SU-DHL-6 (cell line): ENCODE data around the gene CNIH2.

ENCODE experiments used
- H2AFZ ChIP-seq: fragments of 200-600 bp; sonication (generic); 2 replicates; pipeline ENCODE4 v1.6.1; 2014; ENCODE audit warnings: low read depth, mild to moderate bottlenecking, moderate library complexity, mixed read lengths, antibody characterized with exemption, low read length; ENCODE audit not compliant: severe bottlenecking
- H3F3A ChIP-seq: fragments of 200-600 bp; shearing (Covaris generic); 2 replicates; pipeline ENCODE4 v1.6.0; 2016; ENCODE audit warnings: antibody characterized with exemption, mild to moderate bottlenecking; ENCODE audit not compliant: insufficient read depth
- H3K27ac ChIP-seq: fragments of 200-600 bp; sonication (generic); 2 replicates; pipeline ENCODE4 v1.5.1; 2016; ENCODE audit warnings: low read depth, mild to moderate bottlenecking, low read length, moderate library complexity, mixed read lengths
- H3K27me3 ChIP-seq: fragments of 200-600 bp; sonication (generic), shearing (Covaris generic); 2 replicates; pipeline ENCODE4 v1.6.0; 2014; ENCODE audit warnings: mild to moderate bottlenecking, low read length
- H3K36me3 ChIP-seq: fragments of 200-600 bp; sonication (generic); 2 replicates; pipeline ENCODE4 v1.6.1; 2014; ENCODE audit warnings: mild to moderate bottlenecking, low read length, mixed read lengths
- H3K4me2 ChIP-seq: fragments of 300-600, 200-600 bp; shearing (Covaris generic), sonication (generic); 2 replicates; pipeline ENCODE4 v1.6.0; 2014; ENCODE audit warnings: low read length, low read depth, mild to moderate bottlenecking; ENCODE audit not compliant: poor library complexity, severe bottlenecking
- H3K4me3 ChIP-seq: fragments of 200-600 bp; sonication (generic); 2 replicates; pipeline ENCODE4 v1.5.1; 2014; ENCODE audit warnings: antibody characterized with exemption, low read length, mild to moderate bottlenecking, mixed read lengths; ENCODE audit not compliant: insufficient read depth, poor library complexity, severe bottlenecking
- H3K79me2 ChIP-seq: fragments of 200-600 bp; sonication (generic); 2 replicates; pipeline ENCODE4 v1.6.1; 2014; ENCODE audit warnings: mild to moderate bottlenecking, low read length, moderate library complexity; ENCODE audit not compliant: insufficient read depth
- H3K9ac ChIP-seq: fragments of 200-600 bp; sonication (generic); 2 replicates; pipeline ENCODE4 v1.7.0; 2014; ENCODE audit warnings: mild to moderate bottlenecking, low read length
- H3K9me2 ChIP-seq: fragments of 200-600 bp; sonication (generic); replicated peaks from 2 replicates; pipeline ENCODE4 v1.6.1; 2014; ENCODE audit warnings: low read length; ENCODE audit not compliant: insufficient read depth
- H3K9me3 ChIP-seq: fragments of 200-600 bp; sonication (generic); 2 replicates; pipeline ENCODE4 v1.6.1; 2014; ENCODE audit warnings: low read length, mixed read lengths; ENCODE audit not compliant: insufficient read depth
- H4K20me1 ChIP-seq: fragments of 200-600 bp; sonication (generic); 2 replicates; pipeline ENCODE4 v1.6.1; 2014; ENCODE audit warnings: low read depth, mild to moderate bottlenecking, antibody characterized with exemption, low read length, moderate library complexity, mixed read lengths
- CTCF ChIP-seq: fragments of 200-600 bp; sonication (generic); IDR thresholded peaks from one replicate; pipeline ENCODE4 v1.5.1; 2017; ENCODE audit warnings: antibody characterized with exemption, mild to moderate bottlenecking, low read length, moderate library complexity; ENCODE audit not compliant: insufficient read depth, poor library complexity, severe bottlenecking
- EZH2phosphoT487 ChIP-seq: fragments of 200-600 bp; sonication (generic), shearing (Covaris generic); conservative IDR thresholded peaks from 2 replicates; pipeline ENCODE4 v1.6.1; 2018; ENCODE audit warnings: mild to moderate bottlenecking, antibody characterized with exemption, low read length, moderate library complexity, mixed read lengths

Gene CNIH2

GRCh38 chr11:66284526-66285078 is 6.6 kb downstream of the CNIH2 start:
- Histone ChIP-seq H3K27ac (no peak overlapping the region), H3K9me2 (no peaks in the 10 kb centered on the region), H3K27me3 (no peaks in the 10 kb centered on the region), H2AFZ (no peak overlapping the region), H3F3A (peaks cover 5% of the 10 kb centered on the region; the same call in 1 of the 2 replicates), H3K9me3 (no peaks in the 10 kb centered on the region), H3K79me2 (no peaks in the 10 kb centered on the region), H4K20me1 (no peaks in the 10 kb centered on the region), H3K4me3 (no peak overlapping the region), H3K9ac (no peak overlapping the region), H3K36me3 (no peaks in the 10 kb centered on the region), H3K4me2 (no peak overlapping the region)
- TF ChIP-seq CTCF (no peak), EZH2phosphoT487 (no peak)

GRCh38 chr11:66285250-66285947 is 7.4 kb downstream of the CNIH2 start:
- no peaks in the 10 kb centered on the region for H3K27me3 ChIP-seq
- no peaks in the 10 kb centered on the region for H3K9me2 ChIP-seq
- no peaks in the 10 kb centered on the region for H4K20me1 ChIP-seq
- H3F3A ChIP-seq = peaks cover 5% of the 10 kb centered on the region; the same call in 1 of the 2 replicates
- no peak overlapping the region for H3K9ac ChIP-seq
- no peak overlapping the region for H3K27ac ChIP-seq
- H3K9me3 ChIP-seq = no peaks in the 10 kb centered on the region
- no peaks in the 10 kb centered on the region for H3K79me2 ChIP-seq
- no peak overlapping the region for H2AFZ ChIP-seq
- H3K4me2 ChIP-seq = no peak overlapping the region
- H3K4me3 ChIP-seq = no peak overlapping the region
- H3K36me3 ChIP-seq = no peaks in the 10 kb centered on the region
- TF ChIP-seq CTCF (no peak), EZH2phosphoT487 (no peak)

DNA sequence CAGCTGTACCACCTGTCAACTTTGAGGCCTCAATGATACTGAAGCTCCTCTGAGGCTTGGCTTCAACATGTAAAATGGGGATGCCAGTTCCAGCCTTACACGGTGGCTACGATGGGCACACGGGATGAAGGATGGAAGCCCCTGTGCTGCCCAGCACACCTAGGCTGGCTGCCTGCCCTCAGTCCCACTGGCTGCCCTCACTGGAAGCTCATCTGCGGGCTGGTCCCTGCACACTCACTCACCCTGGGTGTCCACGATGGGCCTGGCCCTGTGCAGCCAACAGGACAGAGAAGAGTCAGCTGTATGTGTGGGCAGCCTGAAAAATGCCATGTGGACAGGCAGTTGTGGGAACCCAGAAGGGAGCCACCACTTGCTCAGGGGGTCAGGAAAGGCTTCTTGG is 8.7 kb downstream of the CNIH2 start:
- no peaks in the 10 kb centered on the region for H3K27me3 ChIP-seq
- H2AFZ ChIP-seq = no peak overlapping the region
- no peak overlapping the region for H3K4me3 ChIP-seq
- H3K4me2 ChIP-seq = no peak overlapping the region
- H3F3A ChIP-seq = no peaks in the 10 kb centered on the region
- H3K27ac ChIP-seq = no peak overlapping the region
- TF ChIP-seq EZH2phosphoT487 = no peak
- TF ChIP-seq CTCF = no peak
- H4K20me1 ChIP-seq = no peaks in the 10 kb centered on the region
- H3K79me2 ChIP-seq = no peaks in the 10 kb centered on the region
- H3K36me3 ChIP-seq = no peaks in the 10 kb centered on the region
- H3K9me3 ChIP-seq = no peaks in the 10 kb centered on the region
- H3K9ac ChIP-seq = no peak overlapping the region
- no peaks in the 10 kb centered on the region for H3K9me2 ChIP-seq
